Measurements from ENCODE around the gene RPL19.

The RPL19 gene

GRCh38 chr17:39252788-39253460 is 52.8 kb downstream of the RPL19 start:
- DNase-seq: no peak

Data from activated CD4-positive, alpha-beta T cell treated with anti-CD3 and anti-CD28 coated beads, Interleukin-2, amount 50 U/mL, for 48 hours (primary cell).